Measurements from ENCODE around the gene PHRF1.

Gene PHRF1

DNA sequence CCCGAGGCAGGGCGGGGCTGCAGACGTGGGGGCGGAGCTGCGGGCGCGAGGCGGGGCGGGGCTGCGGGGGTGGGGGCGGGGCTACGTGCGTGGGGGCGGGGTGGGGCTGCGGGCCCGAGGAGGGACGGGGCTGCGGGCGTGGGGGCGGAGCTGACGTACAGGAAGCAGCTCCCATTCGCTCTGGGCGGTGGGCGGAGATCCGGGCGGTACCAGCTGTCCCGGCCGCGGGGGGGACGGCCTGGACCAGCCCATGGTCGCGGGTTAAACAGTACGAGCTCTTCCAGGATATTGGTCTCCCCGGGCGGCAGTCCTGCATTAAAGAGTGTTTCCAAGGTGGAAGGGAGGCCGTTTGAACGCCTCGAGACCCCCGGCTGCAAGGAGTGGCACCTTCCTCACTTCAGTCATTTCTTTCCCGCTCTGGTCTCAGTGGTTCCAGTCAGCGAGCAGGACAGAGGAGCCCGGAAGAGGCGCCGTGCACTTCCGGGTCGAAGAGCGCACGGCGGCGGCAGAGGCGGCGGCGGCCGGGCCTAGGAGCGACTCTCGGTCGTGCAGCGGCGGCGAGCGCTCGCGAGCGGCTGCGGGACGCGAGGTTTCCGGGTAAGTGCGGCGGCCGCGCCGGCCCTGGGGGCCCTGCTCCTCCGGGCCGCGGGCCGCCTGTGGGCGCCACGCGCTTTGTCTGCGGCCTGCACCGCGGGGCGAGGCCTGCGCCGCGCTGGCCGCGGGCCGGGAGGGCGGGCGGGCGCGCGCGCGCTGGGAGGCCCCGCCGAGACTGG lies at the start of gene PHRF1:
TSS of gene PHRF1 (plus strand) at position 475 of the 773 bp plus-strand sequence. CDS start 5,043 bp downstream, outside the sequence.
- DNase-seq = peak; percentile 91

GRCh38 chr11:528166-528814 lies 48.0 kb upstream of the PHRF1 start:
- DNase-seq = no peak

DNA sequence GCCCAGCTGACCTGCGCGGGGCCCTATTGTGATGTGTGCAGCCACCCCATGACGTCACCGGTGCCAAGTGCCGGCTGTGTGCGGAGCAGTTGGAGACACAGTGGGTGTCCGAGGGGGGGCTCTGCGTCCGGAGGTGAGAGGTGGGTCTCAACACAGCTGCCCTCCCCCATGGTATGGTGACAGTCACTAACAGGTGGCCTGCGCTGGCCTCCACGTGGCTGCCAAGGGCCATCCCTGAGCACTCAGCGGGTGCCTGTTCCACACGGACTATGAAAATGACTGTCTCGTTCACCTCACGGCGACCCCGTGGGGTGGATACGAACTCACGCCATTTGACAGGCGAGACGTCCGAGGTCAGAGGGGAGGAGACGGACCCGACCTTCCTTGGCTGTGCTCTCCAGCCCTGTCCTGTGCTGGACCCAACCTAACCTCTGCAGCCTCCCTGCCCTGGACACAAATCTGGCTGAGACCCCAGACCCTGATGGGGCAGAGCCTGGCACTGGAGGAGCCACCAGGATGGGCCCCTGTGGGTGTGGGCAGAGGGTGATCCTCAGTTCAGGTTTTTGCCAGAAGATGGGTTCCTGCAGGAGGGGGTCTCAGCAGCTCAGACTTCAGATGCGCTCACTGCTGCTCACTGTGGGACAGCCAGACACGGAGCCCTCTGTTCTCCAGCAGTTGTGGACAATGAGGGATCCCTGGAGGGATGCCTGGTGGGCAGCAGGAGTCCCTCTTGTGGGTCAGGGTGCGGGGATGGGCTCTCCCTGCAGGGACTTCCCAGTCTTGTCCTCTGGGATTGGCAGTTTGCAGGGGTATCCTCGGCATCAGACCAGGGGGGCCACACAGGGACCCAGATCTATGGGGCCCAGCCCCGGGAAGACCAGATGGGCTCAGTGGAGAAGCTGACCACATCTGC lies 47.2 kb upstream of the PHRF1 start:
- no peak for DNase-seq

DNA sequence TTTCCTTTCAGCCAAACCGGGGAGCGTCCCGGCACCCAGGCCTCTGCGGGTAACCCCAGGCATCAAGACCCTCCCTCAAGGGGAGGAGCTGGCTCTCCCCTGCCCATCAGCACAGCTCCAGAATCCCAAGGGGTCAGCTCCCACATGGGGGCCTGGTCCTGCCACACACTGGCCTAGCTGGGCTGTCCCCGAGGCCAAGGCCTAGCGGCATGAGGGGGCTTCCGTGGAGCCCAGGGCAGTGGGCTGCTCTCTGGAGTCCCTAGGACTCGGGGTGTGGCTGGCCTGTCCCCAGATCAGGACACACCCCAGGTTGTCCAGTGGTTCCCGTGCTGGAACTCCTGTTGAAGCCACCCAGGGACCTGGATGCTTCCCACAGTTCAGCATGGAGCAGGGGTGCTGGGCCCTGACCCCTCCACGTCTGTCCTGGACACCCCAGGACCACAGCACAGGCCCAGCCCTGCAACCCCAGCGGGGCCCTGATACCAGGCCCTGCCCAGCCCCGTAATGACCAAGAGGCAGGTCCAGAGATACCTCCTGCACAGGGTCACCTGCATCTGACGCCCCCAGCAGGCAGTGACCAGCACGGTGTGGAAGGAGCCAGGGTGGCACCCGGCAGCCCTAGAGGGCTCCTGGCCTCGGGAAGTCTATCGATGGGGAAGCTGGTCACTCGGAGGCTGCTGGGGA lies 46.4 kb upstream of the PHRF1 start:
- DNase-seq = no peak

GRCh38 chr11:530960-531831 lies 45.1 kb upstream of the PHRF1 start:
- no peak for DNase-seq

GRCh38 chr11:531919-532526 lies 44.2 kb upstream of the PHRF1 start:
- no peak for DNase-seq

DNA sequence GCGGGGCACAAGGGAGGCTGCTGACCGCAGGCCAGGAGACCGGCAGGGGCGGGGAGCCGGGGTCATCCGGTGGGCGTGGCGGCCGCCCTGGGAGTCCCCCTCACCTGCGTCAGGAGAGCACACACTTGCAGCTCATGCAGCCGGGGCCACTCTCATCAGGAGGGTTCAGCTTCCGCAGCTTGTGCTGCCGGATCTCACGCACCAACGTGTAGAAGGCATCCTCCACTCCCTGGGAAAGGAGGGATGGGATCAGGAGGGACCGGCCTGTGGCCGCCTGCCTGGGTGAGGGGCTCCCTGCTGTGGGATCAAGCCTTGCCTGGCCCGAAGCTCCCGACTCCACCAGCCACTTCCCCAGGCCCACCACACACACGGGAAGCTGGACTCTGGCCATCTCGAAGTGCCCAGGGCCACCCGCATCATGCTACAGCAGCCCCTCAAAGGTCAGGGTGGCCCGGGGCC lies 43.7 kb upstream of the PHRF1 start:
- no peak for DNase-seq

GRCh38 chr11:532986-533585 lies 43.2 kb upstream of the PHRF1 start:
- DNase-seq = no peak

GRCh38 chr11:533586-534395 lies 42.5 kb upstream of the PHRF1 start:
- DNase-seq = no peak

- peak; percentile 88 for DNase-seq
Measured at GRCh38 chr11:534396-535209, 41.7 kb upstream of the PHRF1 start.

DNA sequence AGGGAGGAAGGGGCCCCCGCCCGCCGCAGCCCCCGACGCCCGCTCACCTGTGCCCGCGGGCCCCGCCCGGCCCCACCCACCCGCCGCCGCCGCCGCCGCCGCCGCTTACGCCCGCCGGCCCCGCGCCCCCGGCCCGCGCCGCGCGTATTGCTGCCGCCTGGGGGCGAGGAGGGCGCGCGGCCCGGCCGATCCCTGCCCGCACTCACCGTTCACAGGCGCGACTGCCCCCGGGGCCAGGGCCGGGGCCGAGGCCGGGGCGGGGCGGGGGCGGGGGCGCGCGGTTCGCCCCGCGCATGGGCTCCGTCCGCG lies 41.1 kb upstream of the PHRF1 start:
- DNase-seq = no peak

- peak; percentile 94 for DNase-seq
Measured at GRCh38 chr11:535519-536454, 40.5 kb upstream of the PHRF1 start, which contains the start of gene HRAS. TSS of gene HRAS (minus strand) at chr11:535576.

GRCh38 chr11:536841-537621 lies 39.2 kb upstream of the PHRF1 start, which contains the start of gene LRRC56:
TSS of gene LRRC56 (plus strand) at chr11:537527. CDS start at chr11:540685, 3,158 bp downstream.
- DNase-seq = peak; percentile 94

DNA sequence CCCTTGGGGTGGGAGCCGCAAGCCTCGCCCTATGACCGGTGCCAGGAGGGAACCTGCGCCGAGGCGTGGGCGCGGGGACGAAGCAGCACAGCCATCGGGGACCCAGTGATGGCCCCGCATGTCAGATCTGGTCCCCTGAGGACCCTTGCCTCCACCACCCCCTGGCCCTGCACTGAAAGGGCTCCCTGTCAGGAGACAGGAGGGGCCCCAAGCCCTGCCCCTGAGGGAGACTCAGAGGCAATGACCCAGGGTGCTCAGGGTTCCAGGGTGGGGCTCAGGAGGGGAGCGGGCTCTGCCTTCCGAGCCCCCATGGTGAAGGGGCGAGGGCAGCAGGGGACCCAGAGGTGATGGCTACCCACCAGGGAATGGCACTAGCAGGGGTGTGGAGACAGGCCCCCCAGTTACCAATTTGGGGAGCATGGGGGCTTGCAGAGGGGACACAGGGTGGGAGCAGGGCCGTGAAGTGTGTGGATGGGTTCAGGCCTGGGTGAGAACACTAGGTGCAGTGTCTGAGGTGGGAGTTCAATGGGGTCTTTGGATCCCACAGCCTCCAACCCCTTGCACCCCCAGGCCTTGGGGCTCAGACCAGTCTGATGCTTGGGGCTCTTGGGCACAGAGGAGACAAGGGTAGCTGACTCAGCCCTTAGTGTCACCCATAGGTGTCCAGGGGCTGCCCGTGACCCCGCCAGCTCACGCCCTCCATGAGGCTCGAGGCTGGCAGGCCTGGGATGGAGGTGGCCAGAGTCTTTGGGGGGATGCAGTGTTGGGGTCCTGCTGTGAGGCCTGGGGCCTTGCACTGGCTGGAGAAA lies 38.4 kb upstream of the PHRF1 start:
- DNase-seq = no peak

DNA sequence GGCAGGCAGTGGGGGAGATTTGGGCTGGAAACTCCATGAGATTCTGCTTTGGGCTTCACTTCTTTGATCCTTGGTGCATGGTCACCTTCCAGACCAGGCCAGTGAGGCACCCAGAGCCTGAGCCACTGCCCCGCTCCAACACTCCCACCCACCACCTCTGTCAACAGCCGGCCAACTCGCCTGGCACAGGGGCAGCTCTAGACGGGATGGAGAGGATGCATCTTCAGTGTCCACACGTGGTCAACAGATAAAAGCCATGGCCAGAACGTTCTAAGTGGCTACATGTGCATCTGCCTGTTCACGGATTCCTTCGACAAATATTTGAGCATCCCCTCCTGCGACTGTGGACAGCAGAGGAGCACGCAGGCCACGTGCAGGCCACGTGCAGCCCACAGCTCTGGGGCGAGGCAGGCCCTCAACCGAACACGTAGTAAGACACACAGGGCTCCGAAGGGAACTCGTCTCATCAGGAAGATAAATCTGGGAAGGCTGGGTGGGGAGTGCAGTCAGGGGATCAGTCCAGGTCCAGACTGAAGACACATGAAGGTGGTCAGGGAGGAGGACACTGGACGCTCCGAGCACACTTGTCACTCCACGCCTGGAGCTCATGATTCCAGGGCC lies 37.7 kb upstream of the PHRF1 start:
- DNase-seq = no peak
